Coronary artery (tissue), 2 donors: ENCODE measurements around the gene MYO5B.

Source experiments
- DNase-seq: peaks from one replicate; pipeline ENCODE4 v3.0.0-alpha.2; 2017; ENCODE audit warnings: low spot score
- H3K27ac ChIP-seq, 2 donors: fragments of 200-600 bp; sonication (generic); one replicate each; pipeline ENCODE4 v1.5.1; 2016 to 2019
- H3K4me3 ChIP-seq: fragments of 200-600 bp; sonication (generic); 2 replicates; pipeline ENCODE4 v1.5.1; 2016; ENCODE audit warnings: mild to moderate bottlenecking, moderate library complexity
- CTCF ChIP-seq: fragments of 200-600 bp; sonication (generic); IDR thresholded peaks from one replicate; pipeline ENCODE4 v1.5.1; 2019; ENCODE audit warnings: antibody characterized with exemption

Gene MYO5B

GRCh38 chr18:49988733-49989132, 206.2 kb downstream of the MYO5B start:
- no peak overlapping the region for H3K27ac ChIP-seq
- no peak overlapping the region for H3K4me3 ChIP-seq
- no peak for TF ChIP-seq CTCF
- DNase-seq = no peak

- DNase-seq = no peak
- Histone ChIP-seq H3K27ac (no peak overlapping the region), H3K4me3 (no peak overlapping the region)
- TF ChIP-seq CTCF = no peak
Observed at GRCh38 chr18:49988101-49988500, 206.8 kb downstream of the MYO5B start.

GRCh38 chr18:49985236-49985635, 209.7 kb downstream of the MYO5B start:
- H3K4me3 ChIP-seq = no peak overlapping the region
- DNase-seq = no peak
- no peak for TF ChIP-seq CTCF
- no peak overlapping the region for H3K27ac ChIP-seq

- TF ChIP-seq CTCF = no peak
- Histone ChIP-seq H3K27ac (no peak overlapping the region), H3K4me3 (no peak overlapping the region)
- DNase-seq = no peak
Observed at GRCh38 chr18:49980896-49981295, 214.1 kb downstream of the MYO5B start.

- Histone ChIP-seq H3K27ac (no peak overlapping the region), H3K4me3 (no peak overlapping the region)
- TF ChIP-seq CTCF = no peak
- no peak for DNase-seq
Observed at GRCh38 chr18:49976795-49977560, 218.0 kb downstream of the MYO5B start.

GRCh38 chr18:49976001-49976400, 218.9 kb downstream of the MYO5B start:
- no peak for TF ChIP-seq CTCF
- DNase-seq = no peak
- H3K27ac ChIP-seq = no peak overlapping the region

GRCh38 chr18:49974079-49974478, 220.9 kb downstream of the MYO5B start:
- Histone ChIP-seq H3K4me3 (no peak overlapping the region), H3K27ac (no peak overlapping the region)
- TF ChIP-seq CTCF = no peak
- no peak for DNase-seq

More at GRCh38 chr18:49976001-49976400, 218.9 kb downstream of the MYO5B start:
- H3K4me3 ChIP-seq = no peak overlapping the region
